GM18861 (cell line): ENCODE data around the gene LIAS.

Experiments
- ATAC-seq: cut with Tn5 transposase; IDR thresholded peaks from one replicate; pipeline ENCODE4 v1.9.1; 2021; ENCODE audit not compliant: unreplicated experiment

LIAS gene

GRCh38 chr4:39528061-39528465 is 69.2 kb downstream of the LIAS start:
- ATAC-seq: no peak
